Cardiac fibroblast (primary cell): Measurements from ENCODE around the gene FAHD1.

Experiments
- DNase-seq, 2 donors: peaks; one replicate each; pipeline versions ENCODE4 v3.0.0 to v3.0.0-alpha.2; 2010; ENCODE audit warnings: low read depth in 2 of 2
- H3K4me3 ChIP-seq, 2 donors: replicated peaks in 1 of 2; 1 replicate in 1 of 2; 2 replicates in 1 of 2; pipeline ENCODE4 v1.5.1; 2011; ENCODE audit warnings: low read depth in 2 of 2, low read length in 2 of 2, mild to moderate bottlenecking in 2 of 2, moderate library complexity in 1 of 2
- TF ChIP-seq, protein P1 (sequence below): IDR thresholded peaks from one replicate; pipeline ENCODE4 v1.5.1; 2011; ENCODE audit warnings: low read depth, mild to moderate bottlenecking, low read length, inconsistent platforms

Gene FAHD1

GRCh38 chr16:1830213-1830612, 3.2 kb downstream of the FAHD1 start:
- DNase-seq = no peak
- TF ChIP-seq, protein P1, sequence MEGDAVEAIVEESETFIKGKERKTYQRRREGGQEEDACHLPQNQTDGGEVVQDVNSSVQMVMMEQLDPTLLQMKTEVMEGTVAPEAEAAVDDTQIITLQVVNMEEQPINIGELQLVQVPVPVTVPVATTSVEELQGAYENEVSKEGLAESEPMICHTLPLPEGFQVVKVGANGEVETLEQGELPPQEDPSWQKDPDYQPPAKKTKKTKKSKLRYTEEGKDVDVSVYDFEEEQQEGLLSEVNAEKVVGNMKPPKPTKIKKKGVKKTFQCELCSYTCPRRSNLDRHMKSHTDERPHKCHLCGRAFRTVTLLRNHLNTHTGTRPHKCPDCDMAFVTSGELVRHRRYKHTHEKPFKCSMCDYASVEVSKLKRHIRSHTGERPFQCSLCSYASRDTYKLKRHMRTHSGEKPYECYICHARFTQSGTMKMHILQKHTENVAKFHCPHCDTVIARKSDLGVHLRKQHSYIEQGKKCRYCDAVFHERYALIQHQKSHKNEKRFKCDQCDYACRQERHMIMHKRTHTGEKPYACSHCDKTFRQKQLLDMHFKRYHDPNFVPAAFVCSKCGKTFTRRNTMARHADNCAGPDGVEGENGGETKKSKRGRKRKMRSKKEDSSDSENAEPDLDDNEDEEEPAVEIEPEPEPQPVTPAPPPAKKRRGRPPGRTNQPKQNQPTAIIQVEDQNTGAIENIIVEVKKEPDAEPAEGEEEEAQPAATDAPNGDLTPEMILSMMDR = no peak
- H3K4me3 ChIP-seq = no peak overlapping the region

GRCh38 chr16:1831186-1832075, 4.4 kb downstream of the FAHD1 start:
- no peak overlapping the region for H3K4me3 ChIP-seq
- TF ChIP-seq, protein P1 = no peak
- DNase-seq = no peak

DNA sequence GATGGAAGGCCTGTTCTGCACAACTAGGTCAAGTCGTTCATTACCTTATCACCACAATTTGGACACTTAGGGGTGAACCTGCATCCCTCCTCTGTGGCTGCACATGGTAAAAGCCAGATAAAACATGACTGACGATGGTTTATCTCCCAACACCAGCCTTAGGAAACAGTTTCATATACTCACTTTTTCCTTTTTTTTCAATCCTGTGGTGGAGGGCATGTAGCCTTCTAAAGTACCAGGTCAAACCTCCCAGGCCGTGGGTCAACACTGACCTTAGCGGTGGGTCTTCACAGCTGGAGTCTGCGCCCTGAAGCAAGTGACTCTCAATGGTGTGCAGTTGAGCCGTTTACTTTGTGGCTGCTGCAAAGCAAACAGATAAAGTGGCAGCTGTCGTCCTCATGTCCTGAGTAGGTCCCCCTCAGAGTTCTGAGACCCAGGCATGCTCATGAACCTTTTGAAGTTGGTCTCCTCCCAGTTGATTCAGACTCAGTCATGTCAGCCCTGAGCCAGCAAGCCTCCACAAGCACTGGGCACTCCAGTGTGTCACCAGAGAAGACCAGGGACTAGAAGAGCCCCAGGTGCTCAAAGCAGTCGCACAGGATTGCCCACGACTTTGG, 5.9 kb downstream of the FAHD1 start:
- no peak overlapping the region for H3K4me3 ChIP-seq
- TF ChIP-seq, protein P1 = no peak
- DNase-seq = no peak

DNA sequence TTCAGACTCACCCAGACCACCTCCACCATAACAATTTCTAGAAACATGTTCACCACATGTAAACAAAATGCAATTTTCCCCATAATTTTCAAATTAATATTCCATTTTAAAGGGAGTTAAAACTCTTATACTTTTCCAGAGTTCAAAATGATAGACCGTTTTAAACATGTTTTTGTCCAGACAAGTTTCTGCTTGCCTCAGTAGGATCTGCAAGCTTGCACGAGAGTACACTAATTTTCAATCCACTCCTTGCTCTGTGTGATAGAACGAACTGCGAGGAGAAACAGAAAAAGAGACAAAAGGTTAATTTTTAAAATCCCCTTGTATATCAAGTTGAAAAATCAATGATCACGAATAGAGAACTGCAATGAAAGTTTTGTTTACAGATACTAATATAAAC, 7.1 kb downstream of the FAHD1 start:
- H3K4me3 ChIP-seq = no peak overlapping the region
- TF ChIP-seq, protein P1 = no peak
- DNase-seq = no peak

- no peak overlapping the region for H3K4me3 ChIP-seq
- TF ChIP-seq, protein P1 = no peak
- DNase-seq = peak; percentile 35 to 41
Measured at GRCh38 chr16:1839554-1839953, 12.5 kb downstream of the FAHD1 start.

- no peak for DNase-seq
- H3K4me3 ChIP-seq = no peak overlapping the region
- TF ChIP-seq, protein P1 = no peak
Measured at GRCh38 chr16:1845985-1846384, 19.0 kb downstream of the FAHD1 start.
